Retinal pigment epithelial cell (primary cell): Measurements from ENCODE around the gene MLF1.

Source experiments
- DNase-seq: peaks from one replicate; pipeline ENCODE4 v3.0.0-alpha.2; 2010; ENCODE audit warnings: low read depth
- H3K4me3 ChIP-seq: 2 replicates; pipeline ENCODE4 v1.5.1; 2011; ENCODE audit warnings: mild to moderate bottlenecking, low read length, control low read depth, moderate library complexity
- CTCF ChIP-seq: conservative IDR thresholded peaks from 2 replicates; pipeline ENCODE4 v1.5.1; 2011; ENCODE audit warnings: low read depth, low read length, control low read depth, inconsistent platforms

MLF1 gene

GRCh38 chr3:158640646-158641045 is 69.7 kb downstream of the MLF1 start:
- no peak for TF ChIP-seq CTCF
- H3K4me3 ChIP-seq, result no peak overlapping the region
- no peak for DNase-seq

GRCh38 chr3:158642005-158642404 is 71.0 kb downstream of the MLF1 start:
- H3K4me3 ChIP-seq, result no peak overlapping the region
- no peak for DNase-seq
- no peak for TF ChIP-seq CTCF

GRCh38 chr3:158642474-158643210 is 71.6 kb downstream of the MLF1 start:
- H3K4me3 ChIP-seq, result no peak overlapping the region
- TF ChIP-seq CTCF, result no peak
- no peak for DNase-seq

GRCh38 chr3:158644345-158644908 is 73.4 kb downstream of the MLF1 start, which contains the start of gene GFM1:
TSS of gene GFM1 (plus strand) at chr3:158644527. CDS start at chr3:158644635, 108 bp downstream.
- peak within 1 kb of the TSS; percentile 99 for H3K4me3 ChIP-seq
- peak; percentile 94 for TF ChIP-seq CTCF
- peak; percentile 82 for DNase-seq

- no peak for TF ChIP-seq CTCF
- H3K4me3 ChIP-seq, result no peak overlapping the region
- no peak for DNase-seq
Observed at GRCh38 chr3:158649791-158650190, 78.8 kb downstream of the MLF1 start.

GRCh38 chr3:158651192-158651591 is 80.2 kb downstream of the MLF1 start:
- no peak for TF ChIP-seq CTCF
- H3K4me3 ChIP-seq, result no peak overlapping the region
- no peak for DNase-seq

GRCh38 chr3:158652463-158652862 is 81.5 kb downstream of the MLF1 start:
- no peak for TF ChIP-seq CTCF
- no peak for DNase-seq
- H3K4me3 ChIP-seq, result no peak overlapping the region
